Lower leg skin (tissue), 3 donors: ENCODE data around the gene PDE6B.

Source experiments
- CTCF ChIP-seq, 3 donors: fragments of 450-650 bp; IDR thresholded peaks; one replicate each; pipeline ENCODE4 v1.5.1; 2016; ENCODE audit warnings: antibody characterized with exemption in 3 of 3, mild to moderate bottlenecking in 3 of 3, moderate library complexity in 2 of 3
- POLR2A ChIP-seq, 2 donors: fragments of 450-650 bp; IDR thresholded peaks; one replicate each; pipeline ENCODE4 v1.6.1; 2016 to 2017; ENCODE audit warnings: antibody characterized with exemption in 2 of 2, mild to moderate bottlenecking in 1 of 2, moderate library complexity in 1 of 2

GRCh38 chr4:627347-628125, 2.2 kb downstream of the PDE6B start:
- TF ChIP-seq CTCF (IDR thresholded peaks at IDR 0.05), result no peak
- TF ChIP-seq POLR2A (IDR thresholded peaks at IDR 0.05), result no peak
